ENCODE data around the gene EGFLAM.

EGFLAM gene

DNA sequence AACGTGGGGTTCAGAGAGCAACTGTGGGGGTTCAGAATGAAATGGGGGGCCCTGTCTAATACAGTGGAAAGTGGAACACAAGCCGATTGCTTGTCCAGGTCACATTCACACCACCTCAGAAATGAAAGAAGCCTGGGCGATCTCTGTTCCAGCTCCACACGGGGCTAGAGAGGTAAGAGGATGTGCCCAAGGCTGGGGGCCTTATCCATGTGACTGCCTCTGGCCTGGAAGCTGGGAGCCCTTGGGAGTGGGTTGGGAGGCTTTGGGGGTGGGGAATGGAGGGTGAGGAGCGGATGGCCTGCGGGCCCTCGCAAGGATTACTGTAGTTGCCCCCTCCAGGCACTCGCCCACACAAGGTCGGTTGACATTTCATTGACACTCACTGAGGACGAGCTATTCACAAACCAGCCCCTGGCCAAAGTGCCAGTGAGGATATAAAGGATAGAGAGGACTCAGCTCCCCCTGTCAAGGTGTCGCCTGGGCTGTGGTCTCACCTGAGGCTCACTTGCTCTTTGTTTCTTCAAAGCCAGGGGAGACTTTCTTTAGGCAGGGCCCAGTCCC lies 211.4 kb downstream of the EGFLAM start:
- no peak for DNase-seq (ENCODE audit: low read depth in 2 of 2)

DNA sequence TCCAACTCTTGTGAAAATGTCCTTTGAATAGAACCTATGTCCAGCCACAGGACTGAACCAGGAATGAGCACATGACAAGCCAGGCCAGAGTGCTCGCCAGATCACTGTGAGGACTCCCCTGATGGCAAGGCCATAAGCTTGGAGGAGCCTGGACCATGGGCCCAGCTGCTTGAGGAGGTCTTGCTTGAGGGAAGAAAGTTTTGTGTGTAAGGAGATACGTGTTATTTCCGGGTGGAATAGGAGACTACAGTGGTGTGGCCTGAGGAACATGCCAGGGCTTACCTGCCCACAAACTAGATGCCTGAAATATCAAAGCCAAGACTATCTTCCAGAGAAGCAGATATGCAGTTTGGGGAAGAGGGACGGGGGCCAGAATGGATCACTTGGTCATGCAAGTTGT lies 213.3 kb downstream of the EGFLAM start:
- DNase-seq (ENCODE audit: low read depth in 2 of 2), result no peak

GRCh38 chr5:38472541-38472940 lies 214.2 kb downstream of the EGFLAM start:
- no peak for DNase-seq (ENCODE audit: low read depth in 2 of 2)

- no peak for DNase-seq (ENCODE audit: low read depth in 2 of 2)
Measured at GRCh38 chr5:38473008-38473407, 214.6 kb downstream of the EGFLAM start.

DNA sequence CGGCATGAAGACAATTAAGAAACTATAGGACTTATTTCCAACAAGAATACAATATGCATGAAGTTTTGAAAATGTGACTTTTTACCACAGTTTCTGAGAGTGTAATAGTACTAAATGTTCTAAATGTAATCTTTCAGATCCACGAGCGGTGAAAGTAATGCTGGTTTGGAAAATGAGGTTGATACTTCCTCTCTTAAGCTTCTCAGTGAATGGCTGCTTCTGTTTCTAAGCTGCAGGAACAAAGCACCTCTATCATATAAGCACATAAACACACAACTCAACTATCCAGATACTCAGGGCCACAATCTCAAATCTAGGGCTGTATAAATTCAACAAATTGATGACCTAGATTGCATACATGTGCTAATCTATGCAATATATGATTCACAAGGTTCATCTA lies 219.8 kb downstream of the EGFLAM start:
- DNase-seq (ENCODE audit: low read depth in 2 of 2), result no peak

DNA sequence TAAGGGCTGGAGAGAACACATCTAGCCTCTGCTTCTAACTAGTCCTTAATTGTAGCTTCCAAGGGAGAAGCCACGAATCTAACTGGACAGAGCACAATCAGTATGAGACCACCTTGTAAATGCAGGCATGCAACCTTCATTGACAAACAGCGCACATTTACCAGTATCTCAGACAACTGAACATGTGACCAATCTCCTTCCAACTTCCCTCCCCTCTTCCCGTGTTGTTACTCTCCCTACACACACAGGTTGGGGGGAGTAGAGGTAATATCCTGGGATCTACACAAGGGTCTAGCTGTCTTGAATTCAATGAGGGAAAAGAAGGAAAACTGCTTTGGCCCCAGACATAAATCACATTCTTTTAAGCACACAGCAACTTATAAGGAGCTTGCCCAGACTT lies 220.5 kb downstream of the EGFLAM start:
- DNase-seq (ENCODE audit: low read depth in 2 of 2), result no peak

DNA sequence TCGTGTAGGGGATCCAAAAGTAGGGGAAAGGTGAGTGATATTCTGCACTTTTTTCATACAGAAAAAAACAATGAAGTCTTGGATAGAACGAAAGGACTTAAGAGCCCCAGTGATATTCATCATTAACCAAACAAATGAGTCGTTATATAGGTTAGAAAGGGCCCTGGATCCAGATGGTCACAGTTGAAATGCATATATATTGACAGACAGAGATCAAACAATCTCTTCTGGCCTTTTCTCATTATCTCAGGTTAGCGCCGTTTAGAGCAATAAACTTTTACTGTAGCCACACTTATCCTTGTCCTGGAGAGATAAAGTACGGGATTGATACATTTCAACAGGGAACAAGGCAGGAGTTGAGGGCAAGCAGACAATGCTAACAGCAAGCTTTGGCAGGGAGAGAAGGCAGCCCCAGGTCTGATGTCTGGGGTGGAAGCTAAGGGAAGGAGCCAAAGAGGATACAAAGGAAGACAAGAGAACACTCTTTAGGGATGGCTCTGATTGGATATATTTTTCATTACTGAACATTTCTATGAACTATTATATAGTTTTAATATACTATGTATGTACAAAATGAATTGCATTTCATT lies 221.1 kb downstream of the EGFLAM start:
- no peak for DNase-seq (ENCODE audit: low read depth in 2 of 2)

GRCh38 chr5:38483805-38484398 lies 225.5 kb downstream of the EGFLAM start:
- no peak for DNase-seq (ENCODE audit: low read depth in 2 of 2)

DNA sequence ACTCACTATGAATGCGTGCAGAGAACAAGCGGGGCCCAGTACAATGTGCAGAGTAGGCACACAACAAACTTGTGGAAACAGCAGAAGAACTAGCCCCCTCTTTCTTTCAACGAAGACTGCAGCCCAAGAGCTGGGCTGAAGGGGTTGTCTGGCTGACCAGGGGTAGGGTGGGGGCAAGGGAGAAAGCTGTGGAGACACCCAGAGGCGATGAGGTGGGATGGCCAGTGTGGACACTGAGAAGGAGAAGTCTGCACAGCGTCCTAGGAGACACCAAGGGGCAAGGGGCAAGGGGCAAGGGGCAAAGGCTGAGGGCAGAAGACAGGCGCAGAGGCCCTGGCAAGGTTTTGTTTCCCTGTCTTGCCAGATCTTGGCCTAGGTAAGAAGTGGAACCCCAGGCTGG lies 235.8 kb downstream of the EGFLAM start:
- DNase-seq (ENCODE audit: low read depth in 2 of 2), result no peak

GRCh38 chr5:38494763-38495162 lies 236.4 kb downstream of the EGFLAM start:
- no peak for DNase-seq (ENCODE audit: low read depth in 2 of 2)

DNA sequence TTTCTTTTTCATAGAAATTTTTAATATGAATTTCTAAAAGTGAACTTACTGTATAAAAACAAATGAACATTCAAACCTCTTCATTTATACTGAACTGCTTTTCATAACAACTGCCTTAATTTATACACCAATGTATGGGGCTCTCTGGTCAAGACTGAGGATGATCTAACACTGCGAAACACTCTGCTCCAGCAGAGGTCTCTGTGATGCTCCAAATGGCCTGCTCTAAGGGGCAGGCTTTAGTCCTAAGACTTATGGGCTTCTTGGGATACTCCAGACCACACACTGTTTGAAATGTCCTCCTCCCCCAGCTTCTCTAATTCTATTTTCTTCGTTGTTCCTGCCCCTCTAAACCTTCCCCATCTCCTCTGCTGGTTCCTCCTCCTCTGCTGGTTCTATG lies 239.6 kb downstream of the EGFLAM start:
- no peak for DNase-seq (ENCODE audit: low read depth in 2 of 2)

GRCh38 chr5:38500573-38501260 lies 242.4 kb downstream of the EGFLAM start:
- no peak for DNase-seq (ENCODE audit: low read depth in 2 of 2)

- DNase-seq (ENCODE audit: low read depth in 2 of 2), result no peak
Measured at GRCh38 chr5:38506302-38506701, 247.9 kb downstream of the EGFLAM start.

GRCh38 chr5:38509185-38509584 lies 250.8 kb downstream of the EGFLAM start:
- no peak for DNase-seq (ENCODE audit: low read depth in 2 of 2)
